Thyroid gland (tissue), 4 donors: ENCODE results near the gene ARL6. TPM values are rescaled to one million over a fixed set of nuclear protein-coding genes. Genes with fewer than 3 reads are reported as not detected.
"Not testable (repeated sequence)": the region's sequence is repeated elsewhere in the genome, so short reads cannot be mapped to it uniquely, and the experiment has no call there.

ENCODE experiments used
- DNase-seq, 2 donors: peaks; one replicate each; pipeline ENCODE4 v3.0.0-alpha.2; 2019
- H3K27ac ChIP-seq, 3 donors: fragments of 200-600 bp; sonication (generic); 1 replicate in 2 of 3; 2 replicates in 1 of 3; pipeline ENCODE4 v1.5.1; 2016 to 2019; ENCODE audit warnings: mild to moderate bottlenecking in 1 of 3, moderate library complexity in 1 of 3
- H3K27me3 ChIP-seq: fragments of 200-600 bp; sonication (generic); one replicate; pipeline ENCODE4 v1.5.1; 2019
- H3K36me3 ChIP-seq, 2 donors: fragments of 200-600 bp; sonication (generic); one replicate each; pipeline ENCODE4 v1.5.1; 2016 to 2019
- H3K4me1 ChIP-seq, 2 donors: fragments of 200-600 bp; sonication (generic); one replicate each; pipeline ENCODE4 v1.5.1; 2017 to 2019
- H3K4me3 ChIP-seq, 3 donors: fragments of 200-600 bp; sonication (generic); replicated peaks in 1 of 3; 1 replicate in 2 of 3; 2 replicates in 1 of 3; pipeline ENCODE4 v1.5.1; 2016; ENCODE audit warnings: mild to moderate bottlenecking in 1 of 3
- H3K9me3 ChIP-seq: fragments of 200-600 bp; sonication (generic); one replicate; pipeline ENCODE4 v1.5.1; 2017
- POLR2A ChIP-seq, 2 donors: fragments of 450-650 bp; IDR thresholded peaks; one replicate each; pipeline ENCODE4 v1.6.1; 2017; ENCODE audit warnings: antibody characterized with exemption in 2 of 2, mild to moderate bottlenecking in 2 of 2, moderate library complexity in 1 of 2
- WGBS, 2 donors: methylation state at CpG; one replicate each; pipeline ENCODE4 v1.1.5; 2017; 5-methylcytosine and 5-hydroxymethylcytosine counted together
- intact Hi-C: fragments of 100-400 bp; cut with DNase I; formaldehyde crosslinking; loops from one replicate; pipeline ENCODE4 v1.15.1; 2023
- total RNA-seq, 4 donors: library from RNA; depleted of rRNA; stranded (reverse); fragments of >200 nt; gene quantifications; one replicate each; pipeline ENCODE4 v1.2.3, GENCODE V29; 2016
- TF ChIP-seq, protein P1 (sequence below), 6 experiments: fragments of 200-600 bp in 3 of 6; fragments of 450-650 bp in 3 of 6; sonication (generic) in 3 of 6; IDR thresholded peaks; one replicate each; pipeline ENCODE4 v1.5.1; 2016 to 2019; ENCODE audit warnings: antibody characterized with exemption in 6 of 6, mild to moderate bottlenecking in 2 of 6, inconsistent platforms in 1 of 6, moderate library complexity in 1 of 6

ARL6 gene
- total RNA-seq, 4 donors from 2014 or later, result 6.9 to 15.5 (median 12.4) TPM

DNA sequence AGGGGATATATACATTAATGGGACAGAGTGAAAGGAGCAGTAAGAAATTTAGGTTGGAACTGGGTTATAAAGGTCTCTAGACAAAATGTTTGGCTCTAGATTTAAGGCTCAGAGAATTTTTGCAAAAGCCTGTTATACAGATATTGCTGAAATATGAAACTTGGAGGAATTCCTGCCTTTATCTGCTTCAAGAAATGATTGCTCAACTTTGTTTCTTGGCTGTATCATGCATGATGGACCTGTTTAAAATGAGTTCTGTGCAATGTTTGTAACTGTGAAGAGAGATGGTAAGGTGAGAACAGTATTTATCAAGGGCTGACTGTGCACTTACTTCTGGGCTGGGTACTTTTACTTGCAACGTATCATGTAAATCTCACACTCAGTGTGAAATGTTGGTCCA, 60.5 kb downstream of the ARL6 start:
- no peak overlapping the region for H3K27ac ChIP-seq
- peaks cover 26 to 31% of the 10 kb centered on the region in 2 donors for H3K4me1 ChIP-seq
- no peaks in the 10 kb centered on the region for H3K36me3 ChIP-seq
- TF ChIP-seq, protein P1, sequence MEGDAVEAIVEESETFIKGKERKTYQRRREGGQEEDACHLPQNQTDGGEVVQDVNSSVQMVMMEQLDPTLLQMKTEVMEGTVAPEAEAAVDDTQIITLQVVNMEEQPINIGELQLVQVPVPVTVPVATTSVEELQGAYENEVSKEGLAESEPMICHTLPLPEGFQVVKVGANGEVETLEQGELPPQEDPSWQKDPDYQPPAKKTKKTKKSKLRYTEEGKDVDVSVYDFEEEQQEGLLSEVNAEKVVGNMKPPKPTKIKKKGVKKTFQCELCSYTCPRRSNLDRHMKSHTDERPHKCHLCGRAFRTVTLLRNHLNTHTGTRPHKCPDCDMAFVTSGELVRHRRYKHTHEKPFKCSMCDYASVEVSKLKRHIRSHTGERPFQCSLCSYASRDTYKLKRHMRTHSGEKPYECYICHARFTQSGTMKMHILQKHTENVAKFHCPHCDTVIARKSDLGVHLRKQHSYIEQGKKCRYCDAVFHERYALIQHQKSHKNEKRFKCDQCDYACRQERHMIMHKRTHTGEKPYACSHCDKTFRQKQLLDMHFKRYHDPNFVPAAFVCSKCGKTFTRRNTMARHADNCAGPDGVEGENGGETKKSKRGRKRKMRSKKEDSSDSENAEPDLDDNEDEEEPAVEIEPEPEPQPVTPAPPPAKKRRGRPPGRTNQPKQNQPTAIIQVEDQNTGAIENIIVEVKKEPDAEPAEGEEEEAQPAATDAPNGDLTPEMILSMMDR (IDR thresholded peaks at IDR 0.05), result no peak
- TF ChIP-seq POLR2A (IDR thresholded peaks at IDR 0.05), result no peak
- no peak overlapping the region for H3K4me3 ChIP-seq
- WGBS, 2 donors, result 94 to 97% methylated on average over 1 of the region's 1 CpG
- no peaks in the 10 kb centered on the region for H3K27me3 ChIP-seq
- intact Hi-C loops, result no loop called here
- no peaks in the 10 kb centered on the region for H3K9me3 ChIP-seq
- DNase-seq, result no peak

- H3K4me1 ChIP-seq, result peaks cover 28 to 30% of the 10 kb centered on the region in 2 donors
- no peaks in the 10 kb centered on the region for H3K27me3 ChIP-seq
- TF ChIP-seq POLR2A (IDR thresholded peaks at IDR 0.05), result no peak
- TF ChIP-seq, protein P1 (IDR thresholded peaks at IDR 0.05), result no peak
- H3K9me3 ChIP-seq, result no peaks in the 10 kb centered on the region
- peak in 1 of 2 donors; percentile 6 for DNase-seq
- intact Hi-C loops, result no loop called here
- no peaks in the 10 kb centered on the region for H3K36me3 ChIP-seq
- WGBS, 2 donors, result 71 to 80% methylated on average over 2 of the region's 2 CpGs
- H3K27ac ChIP-seq, result no peak overlapping the region
- no peak overlapping the region for H3K4me3 ChIP-seq
These were observed 63.3 kb downstream of the ARL6 start for GRCh38 chr3:97827741-97828471.

DNA sequence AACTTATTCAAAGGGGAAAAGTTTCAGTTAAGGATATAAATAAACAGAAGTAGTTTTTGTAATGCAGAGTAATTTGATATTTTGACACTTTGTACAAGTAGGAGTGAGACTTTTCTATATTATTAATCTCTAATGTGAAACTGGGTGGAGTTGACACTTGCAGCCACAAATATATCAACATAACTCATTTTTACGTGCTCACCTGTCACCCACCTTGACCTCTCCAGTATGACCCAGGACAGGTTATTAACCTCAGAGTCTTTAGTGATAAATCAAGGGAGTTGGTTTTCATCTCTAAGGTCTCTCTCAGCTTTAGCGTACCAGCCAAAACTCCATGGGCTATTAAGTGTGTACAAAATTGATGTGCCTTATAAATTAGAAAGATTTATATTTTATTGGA, 64.6 kb downstream of the ARL6 start:
- H3K4me3 ChIP-seq, result no peak overlapping the region
- no peaks in the 10 kb centered on the region for H3K36me3 ChIP-seq
- no peaks in the 10 kb centered on the region for H3K27me3 ChIP-seq
- WGBS, 2 donors, result 93 to 96% methylated on average over 2 of the region's 2 CpGs
- intact Hi-C loops, result no loop called here
- no peaks in the 10 kb centered on the region for H3K9me3 ChIP-seq
- TF ChIP-seq POLR2A (IDR thresholded peaks at IDR 0.05), result no peak
- TF ChIP-seq, protein P1 (IDR thresholded peaks at IDR 0.05), result no peak
- H3K4me1 ChIP-seq, result peaks cover 24 to 34% of the 10 kb centered on the region in 2 donors
- H3K27ac ChIP-seq, result no peak overlapping the region
- no peak for DNase-seq

- 45 to 56% methylated on average over 2 of the region's 2 CpGs for WGBS, 2 donors
- DNase-seq, result no peak
- H3K27me3 ChIP-seq, result no peaks in the 10 kb centered on the region
- no peaks in the 10 kb centered on the region for H3K9me3 ChIP-seq
- peaks cover 11 to 25% of the 10 kb centered on the region in 2 donors for H3K4me1 ChIP-seq
- H3K4me3 ChIP-seq, result no peak overlapping the region
- no peak overlapping the region for H3K27ac ChIP-seq
- no peaks in the 10 kb centered on the region for H3K36me3 ChIP-seq
- TF ChIP-seq, protein P1 (IDR thresholded peaks at IDR 0.05), result no peak
- no peak for TF ChIP-seq POLR2A (IDR thresholded peaks at IDR 0.05)
- intact Hi-C loops, result no loop called here
These were observed 66.1 kb downstream of the ARL6 start for GRCh38 chr3:97830638-97831037.

GRCh38 chr3:97831140-97831539, 66.6 kb downstream of the ARL6 start:
- Histone ChIP-seq H3K27ac (no peak overlapping the region), H3K4me1 (peaks cover 6 to 20% of the 10 kb centered on the region in 2 donors), H3K27me3 (no peaks in the 10 kb centered on the region), H3K9me3 (no peaks in the 10 kb centered on the region), H3K4me3 (no peak overlapping the region), H3K36me3 (no peaks in the 10 kb centered on the region)
- intact Hi-C loops, result no loop called here
- TF ChIP-seq, protein P1 (IDR thresholded peaks at IDR 0.05), result no peak
- DNase-seq, result no peak
- 93 to 98% methylated on average over 1 of the region's 1 CpG for WGBS, 2 donors

DNA sequence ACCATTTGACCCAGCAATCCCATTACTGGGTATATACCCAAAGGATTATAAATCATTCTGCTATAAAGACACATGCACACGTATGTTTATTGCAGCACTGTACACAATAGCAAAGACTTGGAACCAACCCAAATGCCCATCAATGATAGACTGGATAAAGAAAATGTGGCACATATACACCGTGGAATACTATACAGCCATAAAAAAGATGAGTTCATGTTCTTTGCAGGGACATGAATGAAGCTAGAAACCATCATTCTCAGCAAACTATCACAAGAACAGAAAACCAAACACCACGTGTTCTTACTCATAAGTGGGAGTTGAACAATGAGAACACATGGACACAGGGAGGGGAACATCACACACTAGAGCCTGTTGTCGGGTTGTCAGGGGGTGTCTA, 68.6 kb downstream of the ARL6 start:
- H3K4me1 ChIP-seq, result peaks cover 0 to 14% of the 10 kb centered on the region in 2 donors
- H3K27ac ChIP-seq, DNase-seq, H3K4me3 ChIP-seq, H3K27me3 ChIP-seq, H3K36me3 ChIP-seq, H3K9me3 ChIP-seq, intact Hi-C loops: not testable (repeated sequence)
- 95 to 96% methylated on average over 4 of the region's 4 CpGs for WGBS, 2 donors
